ENCODE data around the gene TBCK. TPM values are rescaled to one million over a fixed set of nuclear protein-coding genes. Genes with fewer than 3 reads are reported as not detected.

The TBCK gene
- total and polyA plus RNA-seq, 2 experiments from 2014 or later = 13.9 to 28.9 TPM

DNA sequence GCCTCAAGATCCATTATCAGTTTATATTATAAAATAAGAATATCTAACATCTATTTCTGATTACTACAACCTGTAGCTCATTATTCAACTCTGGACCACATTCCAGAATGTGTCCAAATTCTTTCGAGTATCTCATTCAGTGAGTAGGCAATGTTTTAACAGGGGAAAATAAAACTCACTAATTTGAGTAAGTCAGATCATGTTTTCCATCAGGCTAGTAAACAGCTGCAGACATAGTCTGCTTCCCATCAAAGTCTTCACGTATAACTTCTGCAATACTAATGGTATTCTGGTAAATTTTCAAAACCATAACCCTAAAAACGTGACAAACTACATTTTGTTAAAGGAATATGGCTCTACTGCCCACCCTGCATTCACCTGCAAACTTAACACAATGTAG is 31.8 kb downstream of the TBCK start:
- Mint-ChIP-seq H3K36me3 (ENCODE audit: low read depth) (no peaks in the 10 kb centered on the region; the same call in 1 of the 3 replicates), H3K27ac (0 out of 2 replicates have a peak overlapping the region, but pooled peaks have one; percentile 30), H3K4me1 (peaks cover 5% of the 10 kb centered on the region; the same call in 2 of the 3 replicates), H3K9me3 (no peaks in the 10 kb centered on the region), H3K27me3 (ENCODE audit: insufficient read depth, low read depth, poor library complexity) (peaks cover 1% of the 10 kb centered on the region), H3K4me3 (no peak overlapping the region)
- peaks cover 29% of the 10 kb centered on the region for H3K4me1 ChIP-seq (ENCODE audit: insufficient read depth)
- H3K4me3 ChIP-seq = no peak overlapping the region
- no peaks in the 10 kb centered on the region for H3K36me3 ChIP-seq (ENCODE audit: insufficient read depth)
- TF ChIP-seq ZNF114 (CRISPR knock-in tag; IDR thresholded peaks at IDR 0.05) = no peak
- TF ChIP-seq CREB1 (CRISPR knock-in tag; IDR thresholded peaks at IDR 0.05; ENCODE audit: low read depth) = no peak
- TF ChIP-seq, protein P1, sequence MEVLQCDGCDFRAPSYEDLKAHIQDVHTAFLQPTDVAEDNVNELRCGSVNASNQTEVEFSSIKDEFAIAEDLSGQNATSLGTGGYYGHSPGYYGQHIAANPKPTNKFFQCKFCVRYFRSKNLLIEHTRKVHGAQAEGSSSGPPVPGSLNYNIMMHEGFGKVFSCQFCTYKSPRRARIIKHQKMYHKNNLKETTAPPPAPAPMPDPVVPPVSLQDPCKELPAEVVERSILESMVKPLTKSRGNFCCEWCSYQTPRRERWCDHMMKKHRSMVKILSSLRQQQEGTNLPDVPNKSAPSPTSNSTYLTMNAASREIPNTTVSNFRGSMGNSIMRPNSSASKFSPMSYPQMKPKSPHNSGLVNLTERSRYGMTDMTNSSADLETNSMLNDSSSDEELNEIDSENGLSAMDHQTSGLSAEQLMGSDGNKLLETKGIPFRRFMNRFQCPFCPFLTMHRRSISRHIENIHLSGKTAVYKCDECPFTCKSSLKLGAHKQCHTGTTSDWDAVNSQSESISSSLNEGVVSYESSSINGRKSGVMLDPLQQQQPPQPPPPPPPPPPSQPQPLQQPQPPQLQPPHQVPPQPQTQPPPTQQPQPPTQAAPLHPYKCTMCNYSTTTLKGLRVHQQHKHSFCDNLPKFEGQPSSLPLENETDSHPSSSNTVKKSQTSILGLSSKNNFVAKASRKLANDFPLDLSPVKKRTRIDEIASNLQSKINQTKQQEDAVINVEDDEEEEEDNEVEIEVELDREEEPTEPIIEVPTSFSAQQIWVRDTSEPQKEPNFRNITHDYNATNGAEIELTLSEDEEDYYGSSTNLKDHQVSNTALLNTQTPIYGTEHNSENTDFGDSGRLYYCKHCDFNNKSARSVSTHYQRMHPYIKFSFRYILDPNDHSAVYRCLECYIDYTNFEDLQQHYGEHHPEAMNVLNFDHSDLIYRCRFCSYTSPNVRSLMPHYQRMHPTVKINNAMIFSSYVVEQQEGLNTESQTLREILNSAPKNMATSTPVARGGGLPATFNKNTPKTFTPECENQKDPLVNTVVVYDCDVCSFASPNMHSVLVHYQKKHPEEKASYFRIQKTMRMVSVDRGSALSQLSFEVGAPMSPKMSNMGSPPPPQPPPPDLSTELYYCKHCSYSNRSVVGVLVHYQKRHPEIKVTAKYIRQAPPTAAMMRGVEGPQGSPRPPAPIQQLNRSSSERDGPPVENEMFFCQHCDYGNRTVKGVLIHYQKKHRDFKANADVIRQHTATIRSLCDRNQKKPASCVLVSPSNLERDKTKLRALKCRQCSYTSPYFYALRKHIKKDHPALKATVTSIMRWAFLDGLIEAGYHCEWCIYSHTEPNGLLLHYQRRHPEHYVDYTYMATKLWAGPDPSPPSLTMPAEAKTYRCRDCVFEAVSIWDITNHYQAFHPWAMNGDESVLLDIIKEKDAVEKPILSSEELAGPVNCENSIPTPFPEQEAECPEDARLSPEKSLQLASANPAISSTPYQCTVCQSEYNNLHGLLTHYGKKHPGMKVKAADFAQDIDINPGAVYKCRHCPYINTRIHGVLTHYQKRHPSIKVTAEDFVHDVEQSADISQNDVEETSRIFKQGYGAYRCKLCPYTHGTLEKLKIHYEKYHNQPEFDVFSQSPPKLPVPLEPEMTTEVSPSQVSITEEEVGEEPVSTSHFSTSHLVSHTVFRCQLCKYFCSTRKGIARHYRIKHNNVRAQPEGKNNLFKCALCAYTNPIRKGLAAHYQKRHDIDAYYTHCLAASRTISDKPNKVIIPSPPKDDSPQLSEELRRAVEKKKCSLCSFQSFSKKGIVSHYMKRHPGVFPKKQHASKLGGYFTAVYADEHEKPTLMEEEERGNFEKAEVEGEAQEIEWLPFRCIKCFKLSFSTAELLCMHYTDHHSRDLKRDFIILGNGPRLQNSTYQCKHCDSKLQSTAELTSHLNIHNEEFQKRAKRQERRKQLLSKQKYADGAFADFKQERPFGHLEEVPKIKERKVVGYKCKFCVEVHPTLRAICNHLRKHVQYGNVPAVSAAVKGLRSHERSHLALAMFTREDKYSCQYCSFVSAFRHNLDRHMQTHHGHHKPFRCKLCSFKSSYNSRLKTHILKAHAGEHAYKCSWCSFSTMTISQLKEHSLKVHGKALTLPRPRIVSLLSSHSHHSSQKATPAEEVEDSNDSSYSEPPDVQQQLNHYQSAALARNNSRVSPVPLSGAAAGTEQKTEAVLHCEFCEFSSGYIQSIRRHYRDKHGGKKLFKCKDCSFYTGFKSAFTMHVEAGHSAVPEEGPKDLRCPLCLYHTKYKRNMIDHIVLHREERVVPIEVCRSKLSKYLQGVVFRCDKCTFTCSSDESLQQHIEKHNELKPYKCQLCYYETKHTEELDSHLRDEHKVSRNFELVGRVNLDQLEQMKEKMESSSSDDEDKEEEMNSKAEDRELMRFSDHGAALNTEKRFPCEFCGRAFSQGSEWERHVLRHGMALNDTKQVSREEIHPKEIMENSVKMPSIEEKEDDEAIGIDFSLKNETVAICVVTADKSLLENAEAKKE (CRISPR knock-in tag; IDR thresholded peaks at IDR 0.05) = no peak
- no peak for TF ChIP-seq ZNF331 (CRISPR knock-in tag; IDR thresholded peaks at IDR 0.05; ENCODE audit: low read depth)
- TF ChIP-seq, protein P2, sequence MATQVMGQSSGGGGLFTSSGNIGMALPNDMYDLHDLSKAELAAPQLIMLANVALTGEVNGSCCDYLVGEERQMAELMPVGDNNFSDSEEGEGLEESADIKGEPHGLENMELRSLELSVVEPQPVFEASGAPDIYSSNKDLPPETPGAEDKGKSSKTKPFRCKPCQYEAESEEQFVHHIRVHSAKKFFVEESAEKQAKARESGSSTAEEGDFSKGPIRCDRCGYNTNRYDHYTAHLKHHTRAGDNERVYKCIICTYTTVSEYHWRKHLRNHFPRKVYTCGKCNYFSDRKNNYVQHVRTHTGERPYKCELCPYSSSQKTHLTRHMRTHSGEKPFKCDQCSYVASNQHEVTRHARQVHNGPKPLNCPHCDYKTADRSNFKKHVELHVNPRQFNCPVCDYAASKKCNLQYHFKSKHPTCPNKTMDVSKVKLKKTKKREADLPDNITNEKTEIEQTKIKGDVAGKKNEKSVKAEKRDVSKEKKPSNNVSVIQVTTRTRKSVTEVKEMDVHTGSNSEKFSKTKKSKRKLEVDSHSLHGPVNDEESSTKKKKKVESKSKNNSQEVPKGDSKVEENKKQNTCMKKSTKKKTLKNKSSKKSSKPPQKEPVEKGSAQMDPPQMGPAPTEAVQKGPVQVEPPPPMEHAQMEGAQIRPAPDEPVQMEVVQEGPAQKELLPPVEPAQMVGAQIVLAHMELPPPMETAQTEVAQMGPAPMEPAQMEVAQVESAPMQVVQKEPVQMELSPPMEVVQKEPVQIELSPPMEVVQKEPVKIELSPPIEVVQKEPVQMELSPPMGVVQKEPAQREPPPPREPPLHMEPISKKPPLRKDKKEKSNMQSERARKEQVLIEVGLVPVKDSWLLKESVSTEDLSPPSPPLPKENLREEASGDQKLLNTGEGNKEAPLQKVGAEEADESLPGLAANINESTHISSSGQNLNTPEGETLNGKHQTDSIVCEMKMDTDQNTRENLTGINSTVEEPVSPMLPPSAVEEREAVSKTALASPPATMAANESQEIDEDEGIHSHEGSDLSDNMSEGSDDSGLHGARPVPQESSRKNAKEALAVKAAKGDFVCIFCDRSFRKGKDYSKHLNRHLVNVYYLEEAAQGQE (IDR thresholded peaks at IDR 0.05; ENCODE audit: unreplicated experiment) = no peak
- TF ChIP-seq POLR2AphosphoS5 (IDR thresholded peaks at IDR 0.05; ENCODE audit: low read depth) = no peak
- DNase-seq (ENCODE audit: low spot score) = no peak
- H2AFZ ChIP-seq = no peak overlapping the region
- H4K20me1 ChIP-seq (replicated peaks; ENCODE audit: insufficient read depth) = no peaks in the 10 kb centered on the region
- no peak for ATAC-seq
- no peaks in the 10 kb centered on the region for H3K27me3 ChIP-seq (ENCODE audit: insufficient read depth)
- H3K27ac ChIP-seq (ENCODE audit: low read depth) = no peak overlapping the region
- no peak overlapping the region for H3K4me2 ChIP-seq
- no peaks in the 10 kb centered on the region for H3F3A ChIP-seq (replicated peaks; ENCODE audit: low read depth)
- no peaks in the 10 kb centered on the region; the same call in 1 of the 2 replicates for H3K9me2 ChIP-seq (ENCODE audit: insufficient read depth)
- H3K79me2 ChIP-seq (replicated peaks; ENCODE audit: insufficient read depth) = no peaks in the 10 kb centered on the region; the same call in 1 of the 2 replicates

Data from GM23338 (cell line).